NCI-H2227 (cell line): Measurements from ENCODE around the gene ASPSCR1.
A peak's percentile ranks its signal among the peaks of the same experiment; 100 is the strongest.
"Not testable (repeated sequence)": the region's sequence is repeated elsewhere in the genome, so short reads cannot be mapped to it uniquely, and the experiment has no call there.

ENCODE experiments used
- DNase-seq: peaks from one replicate; lab custom pipeline; 2025; ENCODE audit not compliant: unreplicated experiment; lab: John Stamatoyannopoulos, UW

The ASPSCR1 gene

DNA sequence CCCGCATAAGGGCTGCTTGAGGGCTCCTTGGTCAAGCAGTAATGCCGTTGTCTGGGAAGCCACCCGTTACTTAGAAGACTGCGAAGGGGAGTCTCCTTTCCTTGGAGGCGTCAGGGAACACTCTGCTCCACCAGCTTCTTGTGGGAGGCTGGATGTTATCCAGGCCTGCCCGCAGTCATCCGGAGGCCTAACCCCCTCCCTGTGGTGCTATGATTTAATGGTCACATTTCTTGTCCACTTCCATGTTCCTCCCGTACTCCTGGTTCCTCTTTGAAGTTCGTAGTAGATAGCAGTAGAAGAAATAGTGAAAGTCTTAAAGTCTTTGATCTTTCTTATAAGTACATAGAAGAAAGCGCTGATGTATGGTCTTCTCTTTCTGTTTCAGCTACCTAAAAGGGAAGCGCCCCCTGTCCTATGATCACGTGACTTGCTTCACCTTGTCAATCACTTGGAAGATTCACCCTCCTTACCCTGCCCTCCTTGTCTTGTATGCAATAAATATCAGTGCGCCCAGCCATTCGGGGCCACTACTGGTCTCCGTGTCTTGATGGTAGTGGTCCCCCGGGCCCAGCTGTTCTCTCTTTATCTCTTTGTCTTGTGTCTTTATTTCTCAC lies 61.5 kb downstream of the ASPSCR1 start:
- DNase-seq, result not testable (repeated sequence)

DNA sequence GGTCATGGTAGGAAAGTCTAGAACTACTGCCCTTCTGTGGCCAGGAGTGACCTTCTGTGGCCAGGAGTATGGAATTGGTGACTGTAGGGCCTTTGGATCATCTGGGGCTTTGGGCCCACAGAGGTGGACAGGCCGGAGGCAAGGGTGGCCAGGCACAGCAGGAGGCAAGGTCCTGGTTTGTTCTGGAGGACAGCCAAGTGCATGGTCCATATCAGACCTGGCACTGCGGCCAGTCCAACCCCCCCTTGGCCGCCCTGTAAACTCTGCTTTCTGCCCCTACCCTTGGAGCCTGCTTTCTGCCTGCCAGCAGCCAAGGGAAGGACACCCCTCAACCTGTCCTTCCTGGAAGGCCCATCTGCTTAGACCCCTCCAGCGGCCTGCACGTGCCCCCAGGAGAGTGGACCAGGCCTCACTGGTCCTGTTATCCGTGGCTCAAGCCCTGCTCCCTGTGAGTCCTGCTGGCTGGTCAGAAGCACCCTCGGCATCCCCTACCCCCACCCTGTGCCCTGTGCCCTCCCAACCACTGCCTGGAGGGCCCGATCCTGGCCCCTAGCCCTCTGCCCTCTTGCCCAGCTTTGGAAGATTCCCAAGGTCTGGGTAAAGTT lies 62.4 kb downstream of the ASPSCR1 start:
- no peak for DNase-seq

DNA sequence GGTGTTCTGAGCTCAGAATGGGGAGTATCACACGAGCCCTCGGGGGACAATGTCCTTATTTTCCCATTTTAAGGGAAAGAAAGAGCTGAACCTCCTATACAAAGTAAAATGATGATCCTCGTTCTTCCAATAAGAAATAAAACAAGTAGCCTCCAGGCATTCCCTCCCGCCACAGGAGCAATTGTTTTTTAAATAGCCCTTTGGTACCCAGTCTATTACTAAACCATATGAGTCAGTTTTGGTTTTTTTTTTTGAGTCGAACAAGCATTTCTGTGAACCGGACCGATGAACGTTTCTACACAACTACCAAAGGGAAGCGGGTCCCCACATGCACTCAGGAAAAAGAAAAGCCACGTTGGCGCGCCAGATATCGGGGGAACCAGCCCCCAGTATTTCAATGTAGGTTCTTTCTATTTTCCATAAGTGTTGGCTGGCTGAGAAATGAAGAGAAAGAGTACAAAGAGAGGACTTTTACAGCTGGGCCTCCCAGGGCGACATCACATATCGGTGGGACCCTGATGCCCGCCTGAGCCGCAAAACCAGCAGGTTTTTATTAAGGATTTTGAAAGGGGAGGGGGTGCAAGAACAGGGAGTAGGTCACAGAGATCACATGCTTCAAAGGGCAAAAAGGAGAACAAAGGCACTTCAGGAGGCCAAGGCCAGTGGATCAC lies 63.9 kb downstream of the ASPSCR1 start:
- no peak for DNase-seq

DNA sequence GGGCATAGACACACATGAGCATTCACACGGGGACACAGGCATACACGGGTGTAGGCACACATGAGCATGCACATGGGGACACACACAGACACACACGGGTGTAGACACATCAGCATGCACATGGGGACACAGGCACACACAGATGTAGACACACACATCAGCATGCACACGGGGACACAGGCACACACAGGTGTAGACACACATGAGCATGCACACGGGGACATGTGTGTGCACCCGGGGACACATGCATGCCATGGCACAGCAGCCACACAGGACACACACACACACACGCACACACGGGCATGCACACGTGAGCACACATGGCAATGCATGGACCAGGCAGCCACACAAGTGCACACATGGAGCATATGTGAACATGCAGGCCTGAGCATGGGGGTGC lies 65.2 kb downstream of the ASPSCR1 start:
- DNase-seq, result no peak

DNA sequence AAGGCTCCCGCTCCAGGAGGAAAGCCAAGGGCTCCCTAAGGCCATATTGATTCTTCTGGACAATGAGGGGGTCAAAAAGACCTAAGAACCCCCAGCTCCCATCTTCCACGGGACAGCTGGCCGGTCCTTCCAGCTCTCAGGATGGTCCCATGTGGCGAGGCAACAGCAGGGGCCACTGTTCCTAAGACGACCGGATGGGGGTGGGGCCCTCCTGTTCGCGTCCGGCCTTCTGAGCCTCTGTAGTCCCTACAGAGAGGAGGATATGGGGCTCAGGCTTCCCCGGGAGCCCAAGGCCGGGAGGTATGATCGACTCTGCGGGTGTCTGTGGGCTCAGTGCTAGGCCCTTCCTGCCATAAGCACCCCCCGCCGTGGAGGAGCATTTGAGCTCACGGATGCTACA lies 66.1 kb downstream of the ASPSCR1 start:
- DNase-seq, result no peak

DNA sequence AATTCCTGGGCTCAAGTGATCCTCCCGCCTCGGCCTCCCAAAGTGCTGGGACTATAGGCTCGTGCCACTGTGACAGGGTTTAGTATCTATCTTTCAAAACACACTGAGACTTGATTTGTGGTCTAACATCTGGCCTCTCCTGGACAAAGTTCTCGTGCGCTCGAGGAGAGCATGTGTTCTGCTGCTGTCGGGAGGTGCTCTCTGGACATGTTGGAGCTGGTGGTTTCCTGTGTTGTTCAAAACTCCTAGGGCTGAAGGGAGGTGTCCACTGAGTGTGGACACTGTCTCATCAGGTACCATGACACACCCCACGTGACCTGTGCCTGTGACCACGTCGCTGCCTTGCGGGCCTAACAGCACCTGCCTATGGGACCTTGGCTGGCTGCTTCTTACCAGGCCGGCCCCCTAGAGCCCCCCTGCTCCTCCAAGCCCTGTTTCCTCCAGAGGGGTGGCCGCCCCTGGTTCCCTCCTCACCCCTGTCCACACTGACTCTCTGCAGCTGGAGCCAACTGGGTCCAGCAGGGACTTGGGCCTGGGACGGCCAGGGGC lies 68.6 kb downstream of the ASPSCR1 start:
- DNase-seq, result no peak

DNA sequence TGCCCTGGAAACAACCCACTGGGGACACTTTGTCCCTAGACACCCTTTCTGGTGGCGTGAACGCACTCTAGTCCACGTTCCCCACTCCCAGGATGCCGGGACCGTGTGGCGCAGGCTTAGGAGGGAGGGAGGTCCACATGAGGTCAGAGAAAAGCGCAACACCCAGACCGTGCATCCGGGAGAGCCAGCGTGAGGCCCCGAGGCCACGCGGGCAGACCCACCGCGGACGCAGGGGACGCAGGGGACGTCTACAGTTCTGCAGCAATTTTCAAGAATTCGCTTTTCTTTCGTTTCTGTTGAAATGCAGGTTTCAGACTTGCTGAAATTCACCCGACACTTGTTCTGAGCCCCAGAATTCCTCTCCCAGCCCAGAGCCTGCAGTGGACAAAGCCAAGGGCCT lies 69.5 kb downstream of the ASPSCR1 start:
- no peak for DNase-seq

DNA sequence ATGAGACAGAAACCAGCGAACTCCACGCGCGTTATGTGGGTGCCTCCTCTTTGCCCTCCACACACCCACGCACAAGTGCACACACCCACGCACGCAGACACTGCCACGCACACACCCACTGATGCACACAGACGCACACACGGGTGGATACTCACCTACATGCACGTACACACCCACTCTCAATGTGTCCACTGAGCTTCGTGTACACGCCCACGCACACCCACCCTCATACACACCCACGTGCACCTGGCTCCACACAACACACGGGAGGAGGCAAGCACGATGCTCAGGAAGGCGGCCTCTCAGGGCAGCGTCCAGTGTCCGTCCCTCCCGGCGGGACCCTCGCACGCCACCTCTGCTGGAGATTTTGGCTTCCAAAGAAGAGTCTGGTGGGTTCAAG lies 70.0 kb downstream of the ASPSCR1 start:
- DNase-seq, result no peak

DNA sequence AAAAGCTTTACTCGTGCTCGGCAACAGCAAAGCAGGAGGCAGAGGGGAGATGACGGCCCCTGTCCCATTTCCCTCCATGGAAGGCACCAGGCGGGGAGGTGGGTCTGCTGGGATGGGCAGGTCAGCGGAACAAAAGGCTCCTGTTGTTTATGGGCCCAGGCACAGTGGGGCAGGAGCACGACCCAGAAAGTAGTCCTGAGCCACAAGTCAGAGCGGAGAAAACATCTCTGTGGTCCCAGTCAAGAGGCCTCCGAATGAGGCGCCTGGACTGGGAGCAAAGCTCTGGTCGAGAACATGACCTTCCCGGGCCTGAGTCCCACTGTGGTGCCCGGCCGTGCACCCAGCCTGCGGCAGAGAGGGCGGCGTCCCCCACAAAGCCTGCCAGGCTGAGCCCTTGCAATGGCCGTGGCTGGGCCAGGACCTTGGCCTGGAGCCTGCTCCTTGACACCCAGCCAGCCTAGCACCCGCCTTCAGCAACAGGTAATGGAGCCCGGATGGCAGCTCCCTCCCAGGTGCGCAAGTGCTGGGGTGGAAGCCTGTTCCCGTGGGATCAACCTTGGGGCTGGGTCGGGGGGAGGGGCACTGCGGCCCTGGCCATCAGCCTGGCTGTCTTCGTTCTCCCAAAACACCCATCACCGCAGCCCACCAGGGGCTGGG lies 70.6 kb downstream of the ASPSCR1 start:
- no peak for DNase-seq

DNA sequence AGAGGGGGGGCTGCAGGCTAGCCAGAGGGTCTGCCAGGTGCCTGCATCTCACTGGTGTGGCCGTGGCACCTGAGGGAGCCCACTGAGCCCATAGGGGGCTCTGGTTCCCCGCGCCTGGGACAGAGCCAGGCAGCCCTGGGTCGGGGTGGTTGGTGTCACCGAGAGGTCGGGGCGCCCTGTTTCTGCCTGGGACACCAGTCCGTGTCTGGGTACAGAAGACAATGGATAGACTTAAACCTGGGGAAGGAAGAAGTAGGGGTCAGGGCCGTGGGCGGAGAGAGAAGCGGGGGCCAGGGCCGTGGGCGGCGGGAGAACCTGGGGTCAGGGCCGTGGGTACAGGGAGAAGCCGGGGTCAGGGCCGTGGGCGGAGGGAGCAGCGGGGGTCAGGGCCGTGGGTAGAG lies 71.1 kb downstream of the ASPSCR1 start:
- no peak for DNase-seq

DNA sequence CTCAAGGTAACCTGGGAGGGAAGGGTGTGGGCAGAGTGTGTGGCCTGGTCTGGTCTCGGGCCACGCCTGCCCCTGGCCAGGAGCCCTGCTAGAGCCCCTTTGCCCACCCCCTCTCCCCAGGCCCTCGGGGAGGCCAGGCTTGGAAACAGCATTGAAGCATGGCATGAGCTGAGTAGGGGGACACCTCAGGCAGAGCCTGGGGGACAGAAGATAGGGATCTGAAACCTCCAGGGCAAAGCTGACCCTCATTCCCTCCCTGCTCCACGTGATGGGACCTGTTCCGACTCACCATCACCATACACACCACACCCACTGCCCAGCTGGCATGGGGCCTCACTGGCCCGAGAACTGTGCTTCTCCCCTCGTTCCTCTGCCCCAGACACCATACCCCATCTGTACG lies 71.7 kb downstream of the ASPSCR1 start:
- no peak for DNase-seq

DNA sequence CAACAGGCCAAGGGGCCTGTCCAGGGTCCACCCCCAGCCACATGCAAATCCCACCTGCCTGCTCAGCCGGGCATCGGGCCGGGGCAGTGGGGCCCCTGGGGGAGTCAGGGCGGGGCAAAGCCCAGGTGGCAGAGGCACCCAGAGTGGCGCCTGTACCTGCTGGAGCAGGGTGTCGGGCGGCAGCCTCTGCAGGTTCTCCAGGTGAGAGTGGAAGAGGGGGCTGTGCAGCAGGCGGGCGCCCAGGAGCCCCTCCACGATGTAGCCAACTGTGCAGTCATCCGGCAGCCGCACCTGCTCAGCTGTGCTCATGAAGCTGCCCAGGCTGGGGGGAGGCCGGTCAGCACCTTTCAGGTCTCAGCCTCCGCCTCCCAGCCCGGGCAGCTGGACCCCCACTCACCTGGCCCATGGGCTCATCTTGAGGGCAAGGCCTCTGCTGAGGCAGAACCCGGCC lies 72.1 kb downstream of the ASPSCR1 start:
- no peak for DNase-seq

DNA sequence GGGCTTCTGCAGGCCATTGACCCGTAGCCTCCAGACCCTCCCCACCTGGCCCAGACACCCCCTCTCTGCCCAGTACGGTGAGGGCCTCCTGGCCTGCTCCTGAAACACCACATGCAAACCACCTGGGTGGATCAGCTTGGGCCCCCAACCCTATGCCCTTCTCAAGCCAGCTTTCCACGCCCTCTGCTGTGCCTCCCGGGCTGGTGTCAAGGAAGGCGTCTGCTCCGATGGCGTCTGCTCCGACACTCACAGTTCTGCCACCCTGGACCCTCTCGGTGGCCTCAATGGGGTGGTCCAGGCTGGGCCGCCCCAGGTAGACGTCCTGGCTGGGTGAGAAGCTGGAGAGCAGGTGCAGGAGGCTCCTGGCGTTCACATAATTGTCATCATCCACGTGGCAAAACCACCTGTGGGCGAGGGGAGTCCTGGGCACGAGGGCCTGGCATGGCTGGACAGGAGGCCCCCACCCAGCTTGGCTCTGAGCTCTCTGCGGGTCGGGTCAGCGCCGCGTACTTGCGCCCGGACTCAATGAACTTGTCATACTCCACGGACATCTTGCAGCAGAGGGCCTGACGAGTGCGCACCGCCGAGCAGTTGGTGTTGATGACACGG lies 72.8 kb downstream of the ASPSCR1 start:
- no peak for DNase-seq

DNA sequence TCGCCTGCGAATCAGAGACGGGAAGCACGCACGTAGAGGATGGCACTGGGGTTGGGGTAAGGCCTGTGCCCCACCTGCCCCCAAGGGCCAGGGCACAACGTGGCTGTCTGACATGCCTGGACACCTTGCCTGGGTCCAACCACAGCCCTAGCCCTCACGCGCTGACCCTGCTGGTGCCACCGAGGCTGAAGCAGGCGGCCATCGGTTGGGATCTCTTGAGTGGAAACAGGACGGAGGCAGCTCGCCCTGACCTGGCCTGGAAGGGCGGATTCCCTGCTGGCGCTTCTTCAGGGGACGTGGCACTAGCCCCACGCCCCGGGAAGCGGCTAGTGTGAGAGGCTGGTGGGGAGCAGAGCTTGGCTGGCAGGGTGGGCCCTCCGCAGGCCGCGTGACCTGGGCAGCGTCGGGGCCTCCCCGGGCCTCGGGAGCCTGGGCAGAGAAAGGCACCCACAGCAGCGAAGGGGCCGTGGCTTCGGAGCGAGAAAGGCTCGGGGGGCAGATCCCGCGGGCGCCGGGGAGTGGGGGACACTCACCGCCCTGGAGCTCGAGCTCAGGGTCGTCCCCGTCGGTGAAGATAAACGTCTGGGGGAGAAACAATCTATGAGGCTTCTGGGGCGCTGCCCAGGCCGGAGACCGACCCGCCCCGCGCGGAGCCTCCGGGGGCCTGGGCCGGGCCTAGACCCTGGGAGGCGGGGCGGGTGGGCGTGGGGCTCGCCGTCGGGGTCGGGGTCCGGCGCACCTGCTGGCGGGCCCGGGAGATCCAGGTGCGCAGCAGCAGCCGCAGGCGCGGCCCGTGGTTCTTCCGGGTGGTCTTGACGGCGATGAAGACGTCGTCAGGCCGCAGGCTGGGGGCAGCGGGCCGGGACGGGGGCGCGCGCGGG lies 73.6 kb downstream of the ASPSCR1 start:
- DNase-seq, result peak; percentile 26

DNA sequence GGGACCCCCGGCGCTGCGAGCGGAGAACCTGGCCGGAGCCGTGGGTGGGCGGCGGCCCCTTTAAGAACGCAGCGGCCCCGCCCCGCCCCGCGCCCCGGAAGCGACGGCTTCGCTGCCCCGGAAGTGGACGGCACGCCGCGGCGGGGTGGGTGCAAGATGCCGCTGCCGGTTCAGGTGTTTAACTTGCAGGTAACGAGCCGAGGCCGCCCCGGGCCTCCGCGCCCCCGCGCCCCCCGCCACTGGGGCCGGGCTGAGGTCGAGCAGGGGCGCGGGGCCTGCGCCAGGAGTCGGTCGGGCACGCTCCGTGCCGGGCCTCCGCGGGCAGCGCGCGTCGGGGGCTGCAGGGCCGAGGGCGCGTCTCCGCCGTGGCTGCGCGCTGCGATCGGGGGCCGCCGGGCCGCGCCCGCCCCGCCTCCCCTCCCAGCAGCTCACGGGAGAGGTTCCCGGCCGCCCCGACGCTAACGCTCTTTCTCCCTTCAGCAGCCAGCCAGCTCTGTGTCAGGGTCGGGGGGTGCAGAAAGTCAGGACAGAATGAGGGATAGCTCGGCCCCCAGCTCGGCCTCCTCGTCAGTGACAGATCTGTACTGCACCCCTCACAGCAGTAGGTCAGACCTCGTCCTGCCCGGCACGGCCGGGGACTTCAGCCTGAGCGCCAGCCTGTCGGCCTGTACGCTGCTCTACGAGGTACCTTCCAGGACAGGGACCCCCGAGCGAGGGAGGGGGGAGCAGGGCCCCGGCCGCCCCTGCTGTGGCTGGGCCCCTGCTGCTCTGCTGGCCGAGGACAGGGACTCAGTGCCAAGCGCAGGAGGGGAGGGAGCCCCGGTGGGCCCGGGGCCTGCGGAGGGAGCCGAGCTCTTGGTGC lies 74.6 kb downstream of the ASPSCR1 start, which contains the start of the genes GPS1 and RFNG:
Gene GPS1, plus strand, starts transcription at position 123 of the 862 bp plus-strand sequence. Its CDS starts 34 bp downstream, at position 157.
Gene RFNG, minus strand, starts transcription at position 36 of the 862 bp plus-strand sequence. CDS start 45 bp downstream, outside the sequence.
- DNase-seq, result peak; percentile 85

DNA sequence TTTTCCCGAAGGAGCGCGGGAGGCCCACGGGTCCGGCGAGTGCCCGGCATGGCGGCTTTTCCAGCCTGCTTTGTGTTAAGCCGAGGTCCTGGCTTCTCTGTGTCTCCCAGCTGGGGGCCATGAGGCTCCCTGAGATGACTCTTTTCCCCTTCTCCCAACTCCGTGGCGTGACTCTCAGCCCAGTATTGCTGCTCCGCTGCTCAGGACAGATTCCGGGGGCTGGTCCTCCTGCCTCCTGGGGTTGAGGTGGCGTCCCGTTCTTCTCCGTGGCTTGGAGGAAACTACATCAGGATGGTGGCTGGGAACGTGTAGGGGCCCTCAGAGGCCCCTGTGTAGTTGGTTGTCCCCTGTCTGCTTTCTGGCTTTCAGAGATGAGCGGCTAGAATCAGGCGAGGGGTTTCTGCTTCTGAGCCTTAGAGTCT lies 75.2 kb downstream of the ASPSCR1 start:
- DNase-seq, result no peak

DNA sequence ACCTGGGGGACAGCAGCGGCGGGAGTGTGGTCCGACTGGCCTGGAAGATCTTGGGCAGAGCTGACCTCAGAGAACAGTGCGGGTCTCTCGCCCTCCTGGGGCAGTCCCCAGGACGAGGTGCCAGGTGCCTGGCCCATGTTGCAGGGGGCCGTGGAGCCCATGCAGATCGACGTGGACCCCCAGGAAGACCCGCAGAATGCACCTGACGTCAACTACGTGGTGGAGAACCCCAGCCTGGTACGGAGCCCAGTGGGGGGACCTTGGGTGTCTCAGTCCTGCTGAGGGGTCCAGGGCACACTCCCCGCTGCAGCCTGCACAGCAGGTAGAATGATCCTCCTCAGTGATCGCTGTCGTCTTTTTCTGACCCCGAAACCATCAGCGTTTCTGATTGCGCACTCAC lies 75.7 kb downstream of the ASPSCR1 start:
- no peak for DNase-seq

DNA sequence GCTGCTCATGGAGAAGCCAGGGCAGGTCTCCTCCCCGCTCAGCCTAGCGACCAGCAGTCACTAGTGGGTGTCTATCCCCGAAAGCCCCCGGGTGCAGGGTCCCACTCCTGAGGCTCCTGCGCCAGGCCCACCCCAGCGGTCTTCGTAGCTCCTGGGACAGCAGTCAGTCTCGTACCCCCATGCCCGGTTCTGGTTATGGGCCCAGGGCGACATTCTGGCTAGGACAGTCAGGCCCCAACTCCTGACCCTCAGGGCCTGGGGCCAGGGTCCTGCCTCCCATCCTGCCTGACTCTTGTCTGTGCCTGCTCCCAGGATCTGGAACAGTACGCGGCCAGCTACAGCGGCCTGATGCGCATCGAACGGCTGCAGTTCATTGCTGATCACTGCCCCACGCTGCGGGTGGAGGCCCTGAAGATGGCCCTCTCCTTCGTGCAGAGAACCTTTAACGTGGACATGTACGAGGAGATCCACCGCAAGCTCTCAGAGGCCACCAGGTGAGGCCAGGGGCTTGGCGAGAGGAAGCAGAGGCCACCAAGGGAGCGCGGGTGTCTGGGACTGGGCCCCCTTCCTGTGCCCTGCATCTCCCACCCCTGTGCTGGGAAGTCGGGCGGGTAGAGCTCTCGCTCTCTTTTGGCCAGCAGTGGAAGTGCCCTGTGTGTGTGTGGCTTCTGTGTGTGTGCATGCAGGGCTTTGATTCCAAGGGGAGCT lies 76.3 kb downstream of the ASPSCR1 start:
- DNase-seq, result no peak
